CD4-positive, alpha-beta T cell (primary cell): ENCODE results near the gene SEMA4D. TPM values are rescaled to one million over a fixed set of nuclear protein-coding genes. Genes with fewer than 3 reads are reported as not detected.

Experiments
- ATAC-seq: fragments of 200-7000 bp; cut with Tn5 transposase; one replicate; pipeline ENCODE4 v1.10.0; 2022; ENCODE audit warnings: mild to moderate bottlenecking; ENCODE audit not compliant: poor library complexity
- CTCF ChIA-PET: fragments of 350-600 bp; sonication (Branson Sonifier 250); formaldehyde crosslinking; loops from one replicate; lab custom pipeline; 2021; ENCODE audit warnings: antibody characterized with exemption, inconsistent platforms; lab: Charles Lee
- POLR2A ChIA-PET: fragments of 350-600 bp; sonication (Branson Sonifier 250); formaldehyde crosslinking; loops from one replicate; lab custom pipeline; 2021; ENCODE audit warnings: antibody characterized with exemption, inconsistent platforms; lab: Charles Lee
- DNase-seq, 14 experiments: peaks; one replicate each; pipeline ENCODE4 v3.0.0-alpha.2; 2013 to 2020; ENCODE audit warnings: mixed read lengths in 2 of 14
- H3K27ac ChIP-seq, 2 donors: one replicate each; pipeline versions ENCODE4 v1.5.1 to v1.7.0; 2013; ENCODE audit warnings: low read length in 2 of 2, low read depth in 1 of 2, mild to moderate bottlenecking in 1 of 2
- H3K27me3 ChIP-seq, 2 experiments: 1 replicate in 1 of 2; 2 replicates in 1 of 2; pipeline versions ENCODE4 v1.6.1 to v1.7.0; 2013; ENCODE audit warnings: low read length in 2 of 2, control low read depth in 1 of 2, mild to moderate bottlenecking in 1 of 2, moderate library complexity in 1 of 2; ENCODE audit not compliant: insufficient read depth in 2 of 2, control insufficient read depth in 1 of 2
- H3K36me3 ChIP-seq: one replicate; pipeline ENCODE4 v1.6.1; 2013; ENCODE audit warnings: low read length, control low read depth; ENCODE audit not compliant: insufficient read depth
- H3K4me1 ChIP-seq: one replicate; pipeline ENCODE4 v1.6.1; 2013; ENCODE audit warnings: low read length, control low read depth; ENCODE audit not compliant: insufficient read depth
- H3K4me3 ChIP-seq: one replicate; pipeline ENCODE4 v1.5.1; 2013; ENCODE audit warnings: mild to moderate bottlenecking, low read length, moderate library complexity
- H3K9me3 ChIP-seq, 2 experiments: 1 replicate in 1 of 2; 2 replicates in 1 of 2; pipeline versions ENCODE4 v1.6.1 to v1.7.0; 2013; ENCODE audit warnings: low read length in 2 of 2, mild to moderate bottlenecking in 2 of 2, control low read depth in 1 of 2, moderate library complexity in 1 of 2; ENCODE audit not compliant: control insufficient read depth in 1 of 2, insufficient read depth in 1 of 2
- H3K27ac Mint-ChIP-seq: one replicate; pipeline ENCODE4 v1.8.0; 2020; ENCODE audit warnings: mixed read lengths
- H3K27me3 Mint-ChIP-seq: one replicate; pipeline ENCODE4 v1.8.0; 2021; ENCODE audit warnings: mixed read lengths
- H3K36me3 Mint-ChIP-seq: one replicate; pipeline ENCODE4 v1.8.0; 2021; ENCODE audit warnings: low read depth, mixed read lengths
- H3K4me1 Mint-ChIP-seq: one replicate; pipeline ENCODE4 v1.8.0; 2021; ENCODE audit warnings: low read depth, mixed read lengths
- H3K4me3 Mint-ChIP-seq: one replicate; pipeline ENCODE4 v1.8.0; 2020; ENCODE audit warnings: mild to moderate bottlenecking, mixed read lengths
- H3K9me3 Mint-ChIP-seq: one replicate; pipeline ENCODE4 v1.8.0; 2020; ENCODE audit warnings: mixed read lengths
- CTCF ChIP-seq: fragments of 200-600 bp; IDR thresholded peaks from one replicate; pipeline ENCODE4 v1.8.0; 2022; ENCODE audit warnings: antibody characterized with exemption, mild to moderate bottlenecking
- intact Hi-C, 2 experiments: fragments of 100-400 bp; cut with DNase I in 1 of 2; cut with micrococcal nuclease in 1 of 2; formaldehyde crosslinking; loops; one replicate each; pipeline versions ENCODE4 v1.15.1 to v1.9.0; 2023 to 2025; cut with DNase I, micrococcal nuclease
- total RNA-seq, 174 experiments: library from RNA in 2 of 174; stranded (reverse) in 2 of 174; gene quantifications; one replicate each; pipeline ENCODE4 v1.2.3 and lab custom pipeline; 2021 to 2026

SEMA4D gene
- total RNA-seq, 2 experiments from 2014 or later, result 399 to 430 TPM

- Mint-ChIP-seq H3K4me1 (peaks cover 16% of the 10 kb centered on the region), H3K9me3 (no peaks in the 10 kb centered on the region), H3K4me3 (no peak overlapping the region), H3K27ac (peak overlapping the region; percentile 64), H3K27me3 (no peaks in the 10 kb centered on the region), H3K36me3 (peaks cover 49% of the 10 kb centered on the region)
- Histone ChIP-seq H3K27ac (no peak overlapping the region), H3K27me3 (no peaks in the 10 kb centered on the region), H3K4me3 (no peak overlapping the region), H3K9me3 (no peaks in the 10 kb centered on the region), H3K4me1 (peaks cover under 1% of the 10 kb centered on the region), H3K36me3 (peaks cover 45% of the 10 kb centered on the region)
- intact Hi-C loops, result no loop called here
- TF ChIP-seq CTCF, result no peak
- no peak for ATAC-seq
- CTCF ChIA-PET, result no interaction called here
- DNase-seq, result peak in 1 of 14 experiments; percentile 27
- POLR2A ChIA-PET, result no interaction called here
These were observed 134.6 kb downstream of the SEMA4D start for GRCh38 chr9:89363311-89363670.

GRCh38 chr9:89362647-89363310 is 135.1 kb downstream of the SEMA4D start:
- no peaks in the 10 kb centered on the region for H3K27me3 Mint-ChIP-seq
- H3K27ac ChIP-seq, result no peak overlapping the region
- no peak overlapping the region for H3K4me3 Mint-ChIP-seq
- DNase-seq, result peak in 1 of 14 experiments; percentile 29
- peaks cover 54% of the 10 kb centered on the region for H3K36me3 Mint-ChIP-seq
- intact Hi-C loops, result no loop called here
- ChIA-PET CTCF (no interaction called here), POLR2A (no interaction called here)
- H3K9me3 Mint-ChIP-seq, result no peaks in the 10 kb centered on the region
- no peak overlapping the region for H3K4me3 ChIP-seq
- no peaks in the 10 kb centered on the region for H3K27me3 ChIP-seq
- peaks cover 16% of the 10 kb centered on the region for H3K4me1 Mint-ChIP-seq
- H3K4me1 ChIP-seq, result peaks cover 5% of the 10 kb centered on the region
- no peak for TF ChIP-seq CTCF
- no peaks in the 10 kb centered on the region for H3K9me3 ChIP-seq
- no peak overlapping the region for H3K27ac Mint-ChIP-seq
- no peak for ATAC-seq
- peaks cover 51% of the 10 kb centered on the region for H3K36me3 ChIP-seq

- no peaks in the 10 kb centered on the region for H3K9me3 Mint-ChIP-seq
- no peaks in the 10 kb centered on the region for H3K27me3 Mint-ChIP-seq
- no peak for TF ChIP-seq CTCF
- peak overlapping the region; percentile 39 for H3K27ac Mint-ChIP-seq
- H3K4me1 Mint-ChIP-seq, result peaks cover 16% of the 10 kb centered on the region
- Histone ChIP-seq H3K27me3 (no peaks in the 10 kb centered on the region), H3K4me3 (no peak overlapping the region), H3K9me3 (no peaks in the 10 kb centered on the region), H3K36me3 (peaks cover 58% of the 10 kb centered on the region), H3K27ac (no peak overlapping the region), H3K4me1 (peaks cover 5% of the 10 kb centered on the region)
- ChIA-PET POLR2A (no interaction called here), CTCF (no interaction called here)
- no peak overlapping the region for H3K4me3 Mint-ChIP-seq
- intact Hi-C loops, result no loop called here
- DNase-seq (peak in 1 of 14 experiments; percentile 22), ATAC-seq (no peak)
- H3K36me3 Mint-ChIP-seq, result peaks cover 61% of the 10 kb centered on the region
These were observed 135.9 kb downstream of the SEMA4D start for GRCh38 chr9:89361816-89362646.
